ENCODE measurements around the gene COCH.

DNA sequence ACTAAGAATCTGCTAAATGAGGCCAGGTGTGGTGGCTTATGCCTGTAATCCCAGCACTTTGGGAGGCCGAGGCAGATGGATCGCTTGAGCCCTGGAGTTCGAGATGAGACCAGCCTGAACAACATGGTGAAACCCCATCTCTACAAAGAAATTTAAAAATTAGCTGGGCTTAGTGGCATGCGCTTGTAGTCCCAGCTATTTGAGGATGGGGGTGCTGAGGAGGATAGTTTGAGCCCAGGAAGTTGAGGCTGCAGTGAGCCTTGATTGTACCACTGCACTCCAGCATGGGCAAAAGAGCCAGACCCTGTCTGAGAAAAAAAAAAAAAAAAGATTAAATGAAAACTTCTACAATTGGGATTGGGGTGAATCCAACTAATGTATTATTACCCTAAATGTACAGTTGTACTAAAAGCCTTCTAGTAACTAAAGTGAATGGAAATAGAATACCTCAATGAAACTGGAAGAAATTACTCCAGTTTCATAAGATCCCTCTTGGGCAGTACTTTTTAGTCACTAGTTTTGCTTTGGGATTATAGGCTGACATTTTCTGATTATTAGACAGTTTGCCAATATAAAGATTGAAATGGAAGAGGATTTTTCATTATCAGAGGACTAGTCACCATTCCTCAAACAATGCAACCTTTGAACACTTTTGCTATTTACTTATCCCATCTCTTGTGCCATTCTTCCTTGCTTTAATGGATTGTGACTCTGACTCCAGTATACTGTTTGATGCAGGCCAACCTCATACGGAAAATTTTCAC, 14.3 kb downstream of the COCH start:
- no peak for TF ChIP-seq SUZ12 (IDR thresholded peaks at IDR 0.05; ENCODE audit: extremely low read depth, insufficient read depth, insufficient read length)
- TF ChIP-seq YY1 (IDR thresholded peaks at IDR 0.05; ENCODE audit: insufficient read depth, insufficient read length), result no peak
- TF ChIP-seq ZNF274 (IDR thresholded peaks at IDR 0.05; ENCODE audit: low read depth, low read length), result no peak

Measured in NT2/D1 (cell line).